ENCODE results near the gene ARPC2. TPM values are rescaled to one million over a fixed set of nuclear protein-coding genes. Genes with fewer than 3 reads are reported as not detected.
"Not testable (repeated sequence)": the region's sequence is repeated elsewhere in the genome, so short reads cannot be mapped to it uniquely, and the experiment has no call there.

ARPC2 gene
- 239 TPM for total RNA-seq

DNA sequence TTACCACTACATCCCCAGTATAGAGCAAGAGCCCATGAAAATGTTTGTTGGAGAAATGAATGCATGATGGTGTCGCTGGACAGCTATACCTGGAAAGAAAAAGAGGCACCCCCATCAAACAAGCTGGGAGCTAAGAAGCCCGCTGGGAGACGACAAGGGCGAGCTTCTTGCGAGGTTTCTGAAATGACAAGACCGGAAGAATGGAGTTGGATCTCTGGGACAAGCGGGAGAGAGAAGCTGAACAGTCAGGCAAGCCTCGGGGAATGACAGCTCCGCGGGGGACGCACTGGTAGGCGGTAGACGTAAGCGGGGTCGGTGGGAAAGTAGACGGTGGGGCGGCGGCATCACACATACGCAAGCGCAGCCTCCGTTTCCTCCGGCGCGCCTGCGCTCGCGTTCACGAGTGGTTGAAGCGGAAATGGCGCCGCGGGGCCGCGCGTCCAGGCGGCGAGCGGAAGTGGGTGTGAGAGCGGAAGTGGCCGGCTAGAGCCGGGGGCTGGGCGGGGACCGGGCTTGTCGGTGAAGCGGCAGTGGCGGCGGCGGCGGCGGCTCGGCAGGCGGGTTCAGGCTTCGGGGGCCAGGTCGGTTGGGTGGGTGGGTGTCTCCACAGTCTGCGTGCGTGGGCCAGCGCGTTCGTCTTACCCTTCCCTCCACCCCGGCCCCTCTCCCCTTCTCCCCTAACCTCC lies at the start of gene ARPC2:
Gene ARPC2, plus strand, starts transcription at position 516 of the 686 bp plus-strand sequence. CDS start 282 bp downstream, outside the sequence.
- DNase-seq (ENCODE audit: low spot score) = peak; percentile 95

DNA sequence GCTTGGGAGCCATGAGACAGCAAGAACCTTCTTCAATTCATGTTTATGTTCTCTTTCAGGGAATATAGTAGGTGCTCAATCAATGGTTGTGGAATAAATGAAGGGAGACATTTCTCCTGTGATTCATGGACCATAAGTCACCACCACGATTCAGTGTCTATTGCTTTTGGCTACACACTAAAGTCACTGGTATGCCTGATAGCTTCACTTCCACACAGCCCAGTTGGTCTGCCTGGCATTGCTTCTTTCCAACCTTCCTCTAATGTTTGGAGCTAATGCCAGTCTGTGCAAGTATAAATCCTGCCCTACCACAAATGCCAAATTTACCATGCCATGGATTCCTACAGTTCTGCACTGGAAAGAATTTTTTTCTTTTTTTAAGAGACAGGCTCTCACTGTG lies 49.0 kb upstream of the ARPC2 start:
- no peak for DNase-seq (ENCODE audit: low spot score)

DNA sequence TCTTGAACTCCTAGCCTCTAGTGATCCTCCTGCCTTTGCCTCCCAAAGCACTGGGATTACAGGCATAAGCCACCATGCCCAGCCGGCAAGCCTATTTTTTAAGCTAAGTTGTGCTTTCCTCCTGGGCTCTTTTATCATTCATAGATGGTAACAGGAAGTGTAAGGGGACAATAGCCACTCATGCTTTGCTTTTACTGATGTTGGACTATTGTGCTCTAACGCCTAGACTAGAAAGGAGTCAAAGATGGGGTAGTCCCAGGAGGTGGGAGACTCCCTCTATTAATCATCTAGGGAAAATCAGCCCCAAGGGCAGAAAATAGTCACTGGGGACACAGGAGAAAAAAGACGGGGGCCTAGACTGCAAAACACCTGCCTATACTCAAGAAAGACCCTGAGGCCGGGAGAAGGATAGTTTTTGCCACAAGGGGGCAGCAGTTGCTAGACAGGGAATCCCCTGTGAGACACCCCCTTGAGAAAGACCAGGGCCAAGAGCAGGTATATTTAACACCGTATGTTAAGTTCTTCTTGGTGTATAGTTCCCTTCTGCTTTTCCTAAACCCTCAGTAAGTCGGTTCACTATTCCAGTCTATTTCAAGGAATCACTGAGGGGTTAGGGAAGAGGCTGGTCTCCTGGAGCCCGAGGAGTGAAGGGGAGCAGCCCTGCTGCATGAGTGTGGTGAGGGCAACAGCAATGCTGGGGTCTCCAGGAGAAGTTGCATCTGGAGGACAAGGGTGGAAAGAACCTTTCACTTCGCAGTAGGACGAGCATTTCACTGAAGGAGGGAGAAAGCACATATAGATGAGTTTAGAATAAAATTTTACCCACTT lies 48.1 kb upstream of the ARPC2 start:
- peak; percentile 42 for DNase-seq (ENCODE audit: low spot score)

DNA sequence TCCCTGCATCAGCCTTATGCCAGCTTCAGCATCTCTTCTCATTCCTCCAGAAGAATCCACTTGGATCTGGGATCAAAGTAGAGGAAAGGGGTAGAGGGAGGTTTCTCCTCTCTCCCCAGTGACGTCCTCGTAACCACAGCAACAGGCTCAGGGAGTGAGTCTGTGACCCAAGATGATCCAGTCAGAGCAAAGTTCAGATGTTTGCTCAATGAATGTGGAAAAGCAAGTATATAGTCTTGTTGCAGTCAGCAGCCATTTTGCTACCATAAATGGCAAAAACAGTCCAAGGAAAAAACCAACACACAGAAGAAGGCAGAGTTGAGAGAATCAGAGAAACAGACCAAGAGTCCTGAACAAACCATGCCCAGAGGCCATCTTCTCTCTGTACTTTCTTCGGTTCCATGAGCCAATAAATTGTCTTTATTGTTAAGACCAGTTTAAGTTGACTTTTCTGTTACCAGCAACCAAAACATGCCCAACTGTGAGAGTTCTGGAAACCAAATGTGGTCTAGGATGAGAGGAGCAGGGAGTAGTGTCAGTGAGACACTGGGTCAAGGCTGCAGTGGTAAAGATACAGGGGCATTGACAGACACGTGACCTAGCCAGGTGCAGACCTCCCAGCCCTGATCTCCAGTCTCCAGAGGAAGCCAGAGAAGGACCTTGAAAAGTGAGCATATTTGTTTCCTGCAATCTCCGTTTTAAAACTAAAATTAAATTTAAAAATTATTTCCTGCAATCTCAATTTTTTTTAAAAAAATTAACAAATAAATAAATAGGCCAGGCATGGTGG lies 47.0 kb upstream of the ARPC2 start:
- DNase-seq (ENCODE audit: low spot score) = no peak

DNA sequence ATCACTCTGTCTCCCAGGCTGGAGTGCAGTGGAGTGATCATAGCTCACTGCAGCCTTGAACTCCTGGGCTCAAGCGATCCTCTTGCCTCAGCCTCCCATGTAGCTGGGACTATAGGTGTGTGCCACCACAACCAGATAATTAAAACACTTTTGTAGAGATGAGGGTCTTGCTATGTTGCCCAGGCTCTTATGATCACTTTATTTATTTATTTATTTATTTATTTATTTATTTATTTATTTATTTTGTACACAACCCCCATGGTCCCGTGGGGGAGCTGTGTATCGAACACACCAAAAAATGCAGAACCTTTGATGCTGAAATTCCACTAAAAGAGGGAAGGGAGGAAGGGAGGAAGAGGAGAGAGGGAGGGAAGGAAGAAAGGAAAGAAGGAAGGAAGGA lies 45.2 kb upstream of the ARPC2 start:
- DNase-seq (ENCODE audit: low spot score) = not testable (repeated sequence)

DNA sequence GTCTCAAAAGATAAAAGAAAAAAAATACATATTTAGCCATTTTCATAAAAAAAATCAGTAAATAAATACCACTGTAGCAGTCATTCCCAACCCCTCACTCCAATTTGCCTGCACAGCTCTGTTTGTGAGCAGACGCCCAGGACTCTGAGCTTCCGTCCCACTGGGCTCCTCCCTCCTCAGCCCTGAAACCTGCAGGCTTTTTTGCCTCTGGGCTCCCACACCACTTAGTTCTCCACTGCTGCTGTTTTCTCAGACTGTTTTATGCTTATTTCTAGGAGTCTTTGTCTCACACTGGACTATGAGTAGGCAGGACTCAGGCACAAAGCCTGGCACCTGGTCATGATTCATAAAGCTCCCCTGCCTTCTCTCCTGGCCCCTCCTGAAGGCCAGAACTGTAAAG lies 44.1 kb upstream of the ARPC2 start:
- DNase-seq (ENCODE audit: low spot score) = no peak

DNA sequence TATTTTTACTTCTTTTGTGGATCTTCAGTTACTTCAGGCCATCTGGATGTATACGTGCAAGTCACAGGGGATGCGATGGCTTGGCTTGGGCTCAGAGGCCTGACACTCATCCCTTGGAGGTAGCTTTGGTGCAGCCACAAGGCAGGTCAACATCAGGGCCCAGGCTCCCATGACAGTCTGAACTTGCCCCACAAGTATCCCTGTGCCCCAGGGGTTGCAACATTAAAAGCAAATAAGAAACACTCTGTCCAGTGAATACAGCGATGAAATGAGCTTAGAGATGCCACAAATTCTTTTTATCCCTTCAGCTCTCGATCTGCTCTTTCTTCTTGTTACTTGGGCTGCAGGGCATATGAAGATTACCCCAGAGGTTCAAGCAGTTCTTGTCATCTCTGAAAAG lies 37.2 kb upstream of the ARPC2 start:
- no peak for DNase-seq (ENCODE audit: low spot score)

DNA sequence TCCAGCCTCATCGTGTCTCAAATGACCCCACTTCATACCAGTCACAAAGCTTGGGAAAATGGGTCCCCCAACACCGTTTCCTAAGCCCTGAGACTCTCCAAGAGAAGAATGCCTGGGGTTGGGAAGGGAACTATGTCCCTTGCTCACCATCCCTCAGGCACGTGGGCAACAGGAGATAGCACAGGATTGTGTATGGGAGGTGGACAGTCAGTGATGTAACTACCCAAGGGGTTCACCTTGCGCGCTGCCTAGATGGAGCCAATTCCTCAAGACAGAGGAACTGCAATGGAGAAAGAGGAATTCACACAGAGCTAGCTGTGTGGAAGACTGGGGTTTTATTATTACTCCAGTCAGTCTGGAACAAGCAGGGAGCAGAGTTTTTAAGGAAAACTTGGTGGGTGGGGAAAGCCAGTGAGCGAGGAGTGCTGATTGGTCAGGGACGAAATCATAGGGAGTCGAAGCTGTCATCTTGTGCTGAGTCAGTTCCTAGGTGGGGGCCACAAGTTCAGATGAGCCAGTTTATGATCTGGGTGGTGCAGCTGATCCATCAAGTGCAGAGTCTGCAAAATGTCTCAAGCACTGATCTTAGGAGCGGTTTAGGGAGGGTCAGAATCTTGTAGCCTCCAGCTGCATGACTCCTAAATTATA lies 36.4 kb upstream of the ARPC2 start:
- DNase-seq (ENCODE audit: low spot score) = no peak

DNA sequence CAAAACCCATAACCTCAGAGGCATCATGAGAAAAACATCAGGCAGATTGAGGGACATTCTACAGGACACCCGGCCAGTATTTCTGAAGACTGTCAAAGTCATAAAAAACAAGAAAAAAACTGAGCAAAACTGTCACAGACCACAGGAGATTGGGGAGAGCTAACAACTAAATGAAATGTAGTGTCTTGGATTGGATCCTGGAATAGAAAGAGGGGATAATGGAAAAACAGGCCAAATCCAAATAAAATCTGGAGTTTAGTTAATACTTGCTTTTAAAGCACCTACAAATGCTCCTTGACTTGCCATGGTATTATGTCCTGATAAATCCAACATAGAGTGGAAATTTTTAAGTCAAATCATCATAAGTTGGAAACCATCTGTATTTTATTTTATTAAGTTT lies 32.7 kb upstream of the ARPC2 start:
- DNase-seq (ENCODE audit: low spot score) = no peak

DNA sequence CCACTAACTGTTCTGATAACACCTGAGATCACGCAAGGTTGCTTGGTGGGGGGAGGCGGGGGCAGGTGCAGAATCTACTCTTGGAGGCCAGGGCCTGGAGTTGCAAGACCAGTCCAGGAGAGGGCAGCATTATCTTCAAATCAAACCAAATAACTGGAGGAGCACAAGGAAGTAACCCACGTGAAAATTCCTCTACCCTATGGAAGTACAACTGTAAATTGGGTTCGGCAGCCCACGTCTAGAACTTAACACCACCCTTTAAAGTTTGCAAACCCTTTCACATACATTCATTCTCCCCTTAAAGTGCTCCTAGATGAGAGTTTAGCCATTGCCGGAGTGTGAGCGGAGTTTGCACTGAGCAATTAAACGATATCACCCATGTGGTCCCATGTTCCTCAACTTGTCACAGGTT lies 30.6 kb upstream of the ARPC2 start:
- peak; percentile 74 for DNase-seq (ENCODE audit: low spot score)

DNA sequence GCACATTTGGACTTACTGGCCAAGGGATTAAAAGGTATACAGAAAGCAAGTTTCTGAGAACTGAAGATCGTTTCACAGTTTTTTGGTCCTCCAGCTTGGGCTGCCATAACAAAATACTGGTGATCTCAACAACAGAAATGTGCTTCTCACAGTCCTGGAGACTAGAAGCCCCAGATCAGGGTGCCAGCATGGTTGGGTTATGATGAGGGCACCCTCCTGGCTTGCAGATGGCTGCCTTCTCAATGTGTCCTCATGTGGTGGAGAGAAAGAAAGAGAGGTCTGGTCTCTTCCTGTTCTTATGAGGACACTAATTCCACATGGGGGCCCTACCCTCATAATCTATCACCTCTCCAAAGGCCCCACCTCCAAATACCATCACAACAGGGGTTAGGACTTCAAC lies 30.1 kb upstream of the ARPC2 start:
- no peak for DNase-seq (ENCODE audit: low spot score)

DNA sequence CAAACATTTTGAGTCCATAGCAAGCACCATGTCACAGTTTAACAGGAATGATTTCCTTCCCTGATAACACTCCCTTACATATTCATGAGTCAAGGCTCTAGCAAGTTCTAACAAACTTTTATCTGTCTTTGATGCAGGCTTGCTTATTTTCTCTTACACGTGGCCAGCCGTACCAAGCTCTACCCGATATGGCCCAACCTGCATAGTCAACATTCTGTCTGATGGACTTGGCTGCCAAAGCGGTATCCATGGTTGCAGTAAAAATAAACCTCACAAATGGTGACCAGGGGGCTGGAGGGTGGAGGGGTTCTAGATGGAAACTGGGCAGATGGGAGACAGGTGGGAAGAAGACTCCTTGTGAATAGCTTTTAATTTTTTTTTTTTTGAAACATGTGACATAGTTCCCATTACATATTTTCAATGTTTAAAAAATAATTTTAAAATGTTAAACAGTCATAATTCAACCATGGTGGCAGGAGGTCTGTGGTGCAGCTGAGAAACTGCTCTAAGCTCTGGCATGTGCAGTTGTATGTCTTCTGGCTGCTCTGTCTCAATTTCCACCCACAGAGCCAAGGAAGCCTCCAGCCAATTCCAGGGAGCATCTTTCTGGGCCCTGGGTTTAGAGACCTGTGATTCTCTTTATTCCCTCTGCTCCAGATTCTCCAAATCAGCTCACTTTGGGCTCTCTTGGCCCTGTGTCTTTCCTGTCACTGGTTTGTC lies 29.5 kb upstream of the ARPC2 start:
- DNase-seq (ENCODE audit: low spot score) = no peak

DNA sequence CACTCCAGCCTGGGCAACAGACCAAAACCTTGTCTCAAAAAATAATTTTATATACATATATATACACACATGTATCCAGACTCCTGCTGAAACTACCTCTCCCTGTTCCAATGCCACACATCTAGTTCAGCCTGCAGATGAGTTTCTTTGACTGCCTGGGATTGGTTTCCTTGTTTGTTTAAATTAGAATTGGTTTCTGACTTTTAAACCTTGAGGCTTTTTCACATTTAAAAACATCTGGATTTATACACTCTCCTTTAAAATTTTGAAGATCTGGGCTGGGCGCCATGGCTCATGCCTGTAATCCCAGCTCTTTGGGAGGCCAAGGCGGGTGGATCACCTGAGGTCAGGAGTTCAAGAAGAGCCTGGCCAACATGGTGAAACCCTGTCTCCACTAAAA lies 28.5 kb upstream of the ARPC2 start:
- no peak for DNase-seq (ENCODE audit: low spot score)

DNA sequence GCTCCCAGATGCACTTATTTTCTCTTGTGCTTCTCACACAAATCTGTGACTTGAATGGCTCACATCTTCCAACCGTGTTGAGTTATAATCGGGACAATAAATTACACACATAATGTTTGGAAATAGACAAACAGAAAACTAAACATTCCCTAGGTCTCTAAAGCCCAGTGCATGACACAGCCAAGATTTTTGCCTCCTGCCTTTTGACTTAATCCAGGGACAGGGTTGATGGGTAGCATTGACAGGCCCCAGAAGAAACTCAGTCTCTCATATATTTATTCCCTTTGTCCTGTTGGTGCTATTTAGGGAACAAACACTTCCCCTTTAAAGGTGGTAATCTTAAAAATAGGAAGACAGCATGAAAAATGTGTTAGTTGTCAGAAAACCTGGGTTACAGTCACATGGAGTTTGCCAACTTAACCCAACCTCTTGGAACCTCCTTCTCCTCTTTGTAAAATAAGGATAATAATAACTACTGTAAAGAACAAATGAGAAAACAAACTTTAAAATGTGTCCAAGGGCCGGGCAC lies 24.0 kb upstream of the ARPC2 start:
- no peak for DNase-seq (ENCODE audit: low spot score)

DNA sequence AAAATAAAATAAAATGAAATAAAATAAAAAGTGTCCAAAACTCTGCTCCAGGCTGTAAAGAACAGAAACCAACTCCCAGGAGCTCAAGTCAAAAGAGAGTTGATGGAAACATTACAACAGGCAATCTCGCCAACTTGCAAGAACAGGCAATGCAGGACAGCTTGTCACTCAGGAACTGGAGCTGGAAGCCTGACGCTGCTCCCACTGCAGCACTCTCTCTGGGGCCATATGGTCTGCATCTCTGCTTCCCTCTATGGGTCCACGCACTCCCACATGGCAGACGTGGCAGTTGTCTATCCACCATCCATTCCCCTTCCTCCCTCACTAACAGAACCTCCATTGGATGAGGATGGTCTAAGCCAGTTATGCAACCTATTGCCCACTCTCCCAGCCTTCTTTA lies 23.3 kb upstream of the ARPC2 start:
- no peak for DNase-seq (ENCODE audit: low spot score)

DNA sequence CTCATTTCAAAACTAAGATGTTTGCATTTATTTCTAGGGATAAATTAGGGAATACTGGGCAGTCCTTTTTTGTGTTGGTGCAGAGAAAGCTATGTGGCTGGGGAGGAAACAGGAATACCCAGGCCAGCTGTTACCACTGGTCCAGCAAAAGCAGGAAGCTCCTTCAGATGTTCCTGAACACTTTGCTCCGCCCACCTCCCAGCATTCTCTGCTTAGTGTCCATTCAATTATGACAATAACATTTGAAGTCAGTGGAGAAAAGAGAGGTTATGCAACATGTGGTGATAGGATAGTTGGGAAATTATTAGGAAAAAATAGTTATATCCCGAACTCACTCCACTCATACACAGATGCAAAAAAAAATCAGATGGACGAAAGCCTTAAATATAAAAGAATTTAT lies 22.1 kb upstream of the ARPC2 start:
- DNase-seq (ENCODE audit: low spot score) = no peak

DNA sequence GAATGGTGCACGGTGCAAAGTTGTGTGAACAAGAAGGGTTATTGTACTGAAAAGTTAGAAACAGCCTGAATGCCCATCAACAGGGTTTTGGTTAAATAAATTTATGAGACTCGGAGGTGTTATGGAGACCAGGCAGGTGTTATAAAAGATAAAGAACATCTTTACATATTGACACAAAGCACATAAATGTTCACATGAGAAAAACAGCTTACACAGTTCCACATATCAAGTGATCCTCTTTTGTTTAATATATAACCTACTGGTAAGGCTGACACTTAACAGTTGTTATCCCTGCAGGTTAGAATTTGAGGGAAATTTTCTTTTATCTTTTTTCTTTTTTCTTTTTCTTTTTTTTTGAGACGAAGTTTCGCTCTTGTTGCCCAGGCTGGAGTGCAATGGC lies 20.0 kb upstream of the ARPC2 start:
- DNase-seq (ENCODE audit: low spot score) = no peak

DNA sequence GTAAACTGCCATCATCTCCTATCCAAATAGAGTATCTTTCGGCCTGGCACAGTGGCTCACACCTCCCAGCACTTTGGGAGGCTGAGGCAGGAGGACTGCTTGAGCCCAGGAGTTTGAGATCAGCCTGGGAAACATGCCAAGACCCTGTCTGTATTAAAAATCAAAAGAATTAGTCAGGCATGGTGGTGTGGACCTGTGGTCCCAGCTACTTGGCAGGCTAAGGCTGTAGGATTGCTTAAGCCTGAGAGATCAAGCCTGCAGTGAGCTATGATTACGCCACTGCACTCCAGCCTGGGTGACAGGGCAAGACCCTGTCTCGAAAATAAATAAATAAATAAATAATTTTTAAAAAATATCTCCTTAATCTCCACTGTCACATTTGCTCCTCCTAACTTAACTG lies 14.7 kb upstream of the ARPC2 start:
- DNase-seq (ENCODE audit: low spot score) = no peak

DNA sequence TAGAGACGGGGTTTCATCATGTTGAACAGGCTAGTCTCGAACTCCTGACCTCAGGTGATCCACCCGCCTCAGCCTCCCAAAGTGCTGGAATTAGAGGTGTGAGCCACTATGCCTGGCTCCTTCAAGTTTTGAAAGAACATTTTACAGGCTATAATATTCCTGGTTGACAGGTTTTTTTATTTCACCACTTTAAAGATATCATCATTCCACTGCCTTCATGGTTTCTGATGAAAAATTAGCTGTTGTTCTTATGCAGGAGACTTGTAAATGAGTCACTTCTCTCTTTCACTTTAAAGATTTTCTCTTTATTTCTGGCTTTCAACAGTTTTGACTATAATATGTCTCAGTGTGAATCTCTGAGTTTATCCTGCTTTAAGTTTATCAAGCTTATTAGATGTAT lies 7.9 kb upstream of the ARPC2 start:
- DNase-seq (ENCODE audit: low spot score) = no peak

DNA sequence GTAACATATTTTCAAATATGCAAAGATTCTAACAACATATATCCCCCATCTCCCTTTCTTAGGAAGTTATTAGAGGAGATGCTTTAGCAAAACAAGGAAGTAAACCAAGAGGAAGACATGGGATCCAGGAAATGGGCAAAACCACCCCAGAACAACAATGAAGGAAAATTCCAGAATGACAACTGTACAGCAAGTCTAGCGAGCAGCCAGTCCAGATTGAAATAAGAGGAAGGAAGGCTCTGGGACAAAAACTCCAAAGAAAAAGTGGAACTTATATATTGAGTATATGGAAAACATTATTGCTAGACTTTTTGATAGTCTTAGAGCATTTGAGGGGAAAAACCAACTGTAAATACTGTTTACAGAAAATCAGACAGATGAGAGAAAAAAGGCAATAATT lies 2.9 kb upstream of the ARPC2 start:
- no peak for DNase-seq (ENCODE audit: low spot score)

DNA sequence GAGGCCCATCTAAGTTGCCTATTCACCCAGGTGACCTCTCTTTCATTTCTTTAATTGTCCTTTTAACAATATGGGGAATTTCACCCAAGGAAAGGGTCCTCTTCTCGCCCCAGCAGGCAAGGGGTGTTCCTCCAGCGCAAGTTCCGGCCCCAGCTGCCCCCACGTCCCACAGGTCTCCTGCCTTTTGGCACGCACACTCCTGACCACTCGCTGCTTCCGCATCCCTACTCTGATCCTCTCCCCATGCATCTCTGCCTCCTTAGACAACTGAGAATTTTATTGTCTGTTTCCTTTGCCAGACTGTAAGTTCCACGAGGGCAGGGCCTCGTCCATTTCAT lies 684 bp upstream of the ARPC2 start:
- DNase-seq (ENCODE audit: low spot score) = no peak
